DND-41 (cell line): Measurements from ENCODE around the gene SDHA.

ENCODE experiments used
- CTCF ChIP-seq: IDR thresholded peaks from 2 replicates; pipeline ENCODE4 v1.5.1; 2012; ENCODE audit warnings: borderline replicate concordance, low read length, moderate library complexity, mild to moderate bottlenecking; ENCODE audit not compliant: poor library complexity, severe bottlenecking; ENCODE audit errors: extremely low read depth
- EZH2 ChIP-seq: IDR thresholded peaks from 3 replicates; pipeline ENCODE4 v1.6.1; 2012; ENCODE audit warnings: borderline replicate concordance, low read depth, mild to moderate bottlenecking, moderate library complexity, low read length, inconsistent platforms; ENCODE audit not compliant: severe bottlenecking

DNA sequence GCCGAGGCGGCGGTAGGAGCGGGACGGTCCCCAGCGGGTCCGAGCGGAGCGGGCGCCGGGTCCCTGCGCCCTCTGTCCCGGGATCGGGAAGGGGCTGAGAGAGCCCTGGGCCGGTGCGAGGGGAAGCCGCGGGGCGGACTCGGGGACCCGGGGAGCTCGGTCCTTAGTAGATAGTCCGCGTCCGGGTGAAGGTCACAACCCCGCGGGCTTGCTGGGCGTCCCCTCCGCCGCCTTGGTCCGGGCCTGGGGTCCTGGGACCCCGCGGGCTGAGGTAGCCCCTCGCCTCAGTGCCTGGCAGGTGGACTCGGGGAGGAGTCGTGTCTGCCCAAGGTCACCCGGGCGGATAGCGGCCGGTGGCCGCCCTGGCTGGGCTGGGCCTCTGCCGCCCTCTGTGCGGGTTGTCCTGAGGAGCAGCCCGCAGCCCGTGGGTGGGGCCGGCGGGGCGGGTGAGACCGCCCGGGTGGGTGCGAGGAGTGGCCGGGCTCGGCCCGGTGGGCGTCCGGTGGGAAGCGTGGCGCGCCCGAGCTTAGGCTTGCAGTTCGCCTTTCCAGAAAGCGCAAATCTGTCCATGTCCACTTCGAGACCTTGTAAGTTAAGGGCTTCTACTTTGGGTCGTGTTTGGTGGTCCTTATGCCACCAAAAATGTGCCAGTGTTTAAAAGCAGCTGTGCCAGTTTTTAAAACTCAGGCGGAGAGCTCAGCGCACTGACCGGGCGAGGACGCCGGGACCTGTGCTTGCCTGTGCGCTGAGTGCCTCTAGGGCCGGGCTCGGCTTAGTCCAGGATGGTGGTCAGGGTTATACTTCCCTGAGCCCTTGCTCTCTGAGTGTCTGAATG is 554 bp downstream of the SDHA start:
- TF ChIP-seq CTCF (peak; percentile 5), EZH2 (no peak)
